SK-N-MC (cell line): ENCODE results near the gene MAPKAPK2.

Experiments used
- EZH2 ChIP-seq: fragments of 200-600 bp; sonication (generic); IDR thresholded peaks from one replicate; pipeline ENCODE4 v1.6.1; 2017; ENCODE audit warnings: antibody characterized with exemption
- POLR2AphosphoS5 ChIP-seq: IDR thresholded peaks from 2 replicates; pipeline ENCODE4 v1.6.1; 2012; ENCODE audit warnings: mild to moderate bottlenecking, low read depth, low read length, borderline replicate concordance

GRCh38 chr1:206666031-206666561 lies 18.6 kb upstream of the MAPKAPK2 start:
- TF ChIP-seq EZH2 (no peak), POLR2AphosphoS5 (no peak)
